ENCODE results near the gene FRMD4A. TPM values are rescaled to one million over a fixed set of nuclear protein-coding genes. Genes with fewer than 3 reads are reported as not detected.

Gene FRMD4A
- total RNA-seq, 1 donor from 2014 or later = 20.2 TPM

- H3K4me2 ChIP-seq = no peak overlapping the region
- H3K9ac ChIP-seq = no peak overlapping the region
- Mint-ChIP-seq H3K4me1 (peaks cover 9% of the 10 kb centered on the region), H3K9me3 (no peaks in the 10 kb centered on the region), H3K4me3 (no peak overlapping the region), H3K27me3 (ENCODE audit: insufficient read depth, low read depth) (peaks cover 4% of the 10 kb centered on the region), H3K36me3 (peaks cover 33% of the 10 kb centered on the region), H3K27ac (peak overlapping the region; percentile 35)
- no peaks in the 10 kb centered on the region for H3K36me3 ChIP-seq
- no peak overlapping the region for H3K4me3 ChIP-seq
- no peaks in the 10 kb centered on the region for H3F3A ChIP-seq (ENCODE audit: low read depth)
- H3K9me3 ChIP-seq (ENCODE audit: low read depth) = no peaks in the 10 kb centered on the region
- H3K27me3 ChIP-seq = no peaks in the 10 kb centered on the region
- TF ChIP-seq CTCF (IDR thresholded peaks at IDR 0.05) = no peak
- no peak for TF ChIP-seq EZH2 (IDR thresholded peaks at IDR 0.05)
- TF ChIP-seq EZH2phosphoT487 (IDR thresholded peaks at IDR 0.05) = no peak
- peaks cover 8% of the 10 kb centered on the region for H3K4me1 ChIP-seq
- H4K20me1 ChIP-seq (ENCODE audit: low read depth) = no peaks in the 10 kb centered on the region
- H3K79me2 ChIP-seq (ENCODE audit: low read depth) = no peaks in the 10 kb centered on the region
- H3K27ac ChIP-seq = no peak overlapping the region
- H2AFZ ChIP-seq (replicated peaks) = no peak overlapping the region
- DNase-seq (ENCODE audit: low spot score) = no peak
Measured at GRCh38 chr10:13721486-13721885, 609.2 kb downstream of the FRMD4A start.

- TF ChIP-seq CTCF (IDR thresholded peaks at IDR 0.05) = no peak
- no peak for TF ChIP-seq EZH2 (IDR thresholded peaks at IDR 0.05)
- TF ChIP-seq EZH2phosphoT487 (IDR thresholded peaks at IDR 0.05) = no peak
- no peak for DNase-seq (ENCODE audit: low spot score)
- Histone ChIP-seq H3F3A (ENCODE audit: low read depth) (no peaks in the 10 kb centered on the region), H3K9ac (no peak overlapping the region), H3K79me2 (ENCODE audit: low read depth) (no peaks in the 10 kb centered on the region), H3K4me2 (no peak overlapping the region), H2AFZ (replicated peaks) (no peak overlapping the region), H3K9me3 (ENCODE audit: low read depth) (no peaks in the 10 kb centered on the region), H4K20me1 (ENCODE audit: low read depth) (no peaks in the 10 kb centered on the region), H3K4me1 (peaks cover 8% of the 10 kb centered on the region), H3K36me3 (no peaks in the 10 kb centered on the region), H3K4me3 (no peak overlapping the region), H3K27ac (no peak overlapping the region), H3K27me3 (no peaks in the 10 kb centered on the region)
- H3K4me1 Mint-ChIP-seq = peaks cover 9% of the 10 kb centered on the region
- no peaks in the 10 kb centered on the region for H3K9me3 Mint-ChIP-seq
- H3K27ac Mint-ChIP-seq = no peak overlapping the region
- peaks cover 4% of the 10 kb centered on the region for H3K27me3 Mint-ChIP-seq (ENCODE audit: insufficient read depth, low read depth)
- no peak overlapping the region for H3K4me3 Mint-ChIP-seq
- H3K36me3 Mint-ChIP-seq = peaks cover 28% of the 10 kb centered on the region
Measured at GRCh38 chr10:13720699-13721098, 610.0 kb downstream of the FRMD4A start.

GRCh38 chr10:13719425-13719824 is 611.3 kb downstream of the FRMD4A start:
- DNase-seq (ENCODE audit: low spot score) = no peak
- H3K4me3 Mint-ChIP-seq = no peak overlapping the region
- no peaks in the 10 kb centered on the region for H3K9me3 ChIP-seq (ENCODE audit: low read depth)
- H3K4me3 ChIP-seq = no peak overlapping the region
- no peaks in the 10 kb centered on the region for H3K9me3 Mint-ChIP-seq
- peaks cover 4% of the 10 kb centered on the region for H3K27me3 Mint-ChIP-seq (ENCODE audit: insufficient read depth, low read depth)
- peaks cover 24% of the 10 kb centered on the region for H3K36me3 Mint-ChIP-seq
- H3F3A ChIP-seq (ENCODE audit: low read depth) = no peaks in the 10 kb centered on the region
- TF ChIP-seq EZH2phosphoT487 (IDR thresholded peaks at IDR 0.05) = no peak
- TF ChIP-seq EZH2 (IDR thresholded peaks at IDR 0.05) = no peak
- TF ChIP-seq CTCF (IDR thresholded peaks at IDR 0.05) = no peak
- H3K27me3 ChIP-seq = no peaks in the 10 kb centered on the region
- H3K27ac ChIP-seq = no peak overlapping the region
- no peaks in the 10 kb centered on the region for H3K79me2 ChIP-seq (ENCODE audit: low read depth)
- H4K20me1 ChIP-seq (ENCODE audit: low read depth) = no peaks in the 10 kb centered on the region
- no peak overlapping the region for H3K27ac Mint-ChIP-seq
- H3K4me2 ChIP-seq = no peak overlapping the region
- H3K4me1 ChIP-seq = no peaks in the 10 kb centered on the region
- H3K36me3 ChIP-seq = no peaks in the 10 kb centered on the region
- peaks cover 8% of the 10 kb centered on the region for H3K4me1 Mint-ChIP-seq
- no peak overlapping the region for H2AFZ ChIP-seq (replicated peaks)
- H3K9ac ChIP-seq = no peak overlapping the region

Measured in neural progenitor cell (in vitro differentiated cells).